Endometrial microvascular endothelial cells (primary cell): ENCODE data around the gene LMF2. TPM values are rescaled to one million over a fixed set of nuclear protein-coding genes. Genes with fewer than 3 reads are reported as not detected.

ENCODE experiments used
- in situ Hi-C: cut with HindIII; loops from 2 replicates; pipeline ENCODE4 v1.10.0; 2017; ENCODE audit warnings: low sequenced_read_pairs, low pct_unique_long_range_greater_than_20kb; ENCODE audit errors: inconsistent ontology term
- total RNA-seq: library from RNA; depleted of rRNA; stranded (reverse); fragments of >200 nt; gene quantifications from one replicate; pipeline ENCODE4 v1.2.3, GENCODE V29; 2015; ENCODE audit errors: inconsistent ontology term

LMF2 gene
- total RNA-seq, 1 donor from 2014 or later, result 73.8 TPM

DNA sequence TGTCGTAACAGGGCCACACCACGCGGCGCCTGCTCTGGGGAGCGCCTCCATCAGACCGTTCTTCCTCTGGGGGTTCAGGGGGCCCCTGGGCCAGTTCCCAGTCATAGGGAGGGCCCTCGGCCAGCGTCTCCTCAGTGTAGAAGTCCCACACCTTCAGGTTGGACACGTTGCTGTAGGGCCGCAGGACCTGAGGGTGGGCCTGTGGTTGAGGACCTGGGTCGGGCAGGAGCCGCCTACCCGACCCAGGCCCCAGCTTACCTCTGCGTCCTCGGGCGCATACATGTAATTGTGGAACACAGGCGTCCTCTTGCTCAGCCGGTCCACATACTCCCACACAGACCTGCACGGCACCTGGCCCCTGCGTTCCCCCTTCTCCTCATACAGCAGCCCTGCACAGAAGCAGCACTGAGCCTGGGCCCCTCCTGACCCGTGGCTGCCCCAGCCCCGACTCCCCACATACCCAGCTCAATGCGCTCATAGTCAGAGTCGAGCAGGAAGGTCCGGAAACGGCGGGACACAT lies 52.9 kb downstream of the LMF2 start:
- in situ Hi-C loops, result no loop called here

Other genes with a start within 250 kb of the LMF2 start
- gene MAPK12, start 246.0 kb downstream of the LMF2 start, total RNA-seq, result 50.4 TPM
- 26.9 TPM for gene MAPK11, start 237.3 kb downstream of the LMF2 start, total RNA-seq
- 37.7 TPM for gene PLXNB2, start 200.1 kb downstream of the LMF2 start, total RNA-seq
- gene DENND6B, start 180.7 kb downstream of the LMF2 start, total RNA-seq, result 1.2 TPM
- 35.0 TPM for gene PPP6R2, start 164.4 kb downstream of the LMF2 start, total RNA-seq
- 53.1 TPM for gene SBF1, start 32.7 kb downstream of the LMF2 start, total RNA-seq
- under 0.01 TPM for gene ADM2, start 26.2 kb downstream of the LMF2 start, total RNA-seq
- not detected for gene MIOX, start 20.8 kb downstream of the LMF2 start, total RNA-seq
- gene NCAPH2, start 522 bp upstream of the LMF2 start, total RNA-seq, result 53.9 TPM
- gene SCO2, start 17.9 kb upstream of the LMF2 start, total RNA-seq, result 1.1 TPM
- gene TYMP, start 22.3 kb upstream of the LMF2 start, total RNA-seq, result 16.1 TPM
- gene KLHDC7B, start 38.2 kb upstream of the LMF2 start, total RNA-seq, result not detected
- not detected for gene SYCE3, start 55.2 kb upstream of the LMF2 start, total RNA-seq
- 3.2 TPM for gene CPT1B, start 70.7 kb upstream of the LMF2 start, total RNA-seq
- 41.0 TPM for gene CHKB, start 75.1 kb upstream of the LMF2 start, total RNA-seq
- 0.93 TPM for gene MAPK8IP2, start 93.1 kb upstream of the LMF2 start, total RNA-seq
- gene ARSA, start 120.5 kb upstream of the LMF2 start, total RNA-seq, result 55.8 TPM
- 22.2 TPM for gene SHANK3, start 165.1 kb upstream of the LMF2 start, total RNA-seq
- gene ACR, start 230.5 kb upstream of the LMF2 start, total RNA-seq, result 0.65 TPM